Stimulated activated CD4-positive, alpha-beta T cell treated with anti-CD3 and anti-CD28 coated beads, Interleukin-12 subunit alpha, Interleukin-12 subunit beta, amount 100 ng/mL, for 48 hours (primary cell): ENCODE results near the gene CYTH1.

Experiments used
- DNase-seq, 3 donors: peaks; one replicate each; pipeline ENCODE4 v3.0.0-alpha.2; 2020; ENCODE audit warnings: low read depth in 2 of 3, low spot score in 1 of 3

CYTH1 gene

DNA sequence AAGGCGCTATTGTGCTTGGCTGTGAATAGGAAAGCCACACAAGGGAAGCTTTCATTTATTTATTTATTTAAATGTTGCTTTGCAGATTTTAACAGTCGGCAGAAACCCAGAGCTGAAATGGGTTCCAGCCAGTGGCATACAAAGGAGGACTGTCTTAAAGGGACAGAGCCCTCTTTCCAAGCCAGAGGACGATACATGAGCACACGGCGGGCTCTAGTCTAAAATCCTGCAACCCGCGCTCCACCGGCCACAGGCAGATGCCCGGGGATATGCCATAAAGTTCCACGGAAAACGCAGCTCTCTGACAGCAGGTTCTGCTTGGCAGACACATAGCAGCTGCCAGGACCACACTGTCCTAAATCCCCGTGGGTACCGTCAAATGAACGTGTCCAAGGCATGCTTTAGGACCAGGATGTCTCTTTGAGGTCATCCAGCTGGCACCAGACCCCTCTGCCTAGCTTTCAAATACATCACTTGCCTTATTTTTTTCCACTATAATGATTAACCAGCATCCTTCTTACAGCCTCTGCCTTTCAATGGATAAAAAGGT, 64.6 kb downstream of the CYTH1 start:
- DNase-seq: no peak

DNA sequence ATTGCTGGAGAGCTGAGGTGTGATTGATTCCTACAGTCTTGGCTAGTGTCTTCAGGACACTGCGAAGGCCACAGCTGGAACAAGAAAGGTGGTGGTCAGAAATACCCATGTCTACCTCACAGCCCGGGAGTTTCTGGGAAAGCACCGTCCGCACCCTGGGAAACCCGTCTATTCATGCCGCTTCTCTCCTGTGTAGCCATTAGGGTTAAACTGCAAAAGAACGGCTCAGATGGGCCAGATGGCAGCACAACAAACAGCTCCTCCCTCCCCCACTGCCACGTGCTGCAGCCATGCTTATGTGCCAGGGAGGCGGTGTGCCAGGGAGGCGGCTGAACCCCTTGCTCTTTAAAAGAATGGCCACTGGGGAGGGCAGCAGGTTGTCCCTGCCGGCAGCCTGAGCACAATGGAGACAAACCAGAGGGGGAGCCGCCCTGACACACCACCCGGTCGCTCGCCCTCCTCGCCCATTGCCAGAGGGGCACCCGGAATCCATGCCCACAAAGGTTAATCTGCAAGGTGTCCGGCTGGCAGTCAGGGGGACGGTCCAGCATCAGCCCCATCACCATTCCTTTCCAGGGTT, 65.2 kb downstream of the CYTH1 start:
- no peak for DNase-seq

DNA sequence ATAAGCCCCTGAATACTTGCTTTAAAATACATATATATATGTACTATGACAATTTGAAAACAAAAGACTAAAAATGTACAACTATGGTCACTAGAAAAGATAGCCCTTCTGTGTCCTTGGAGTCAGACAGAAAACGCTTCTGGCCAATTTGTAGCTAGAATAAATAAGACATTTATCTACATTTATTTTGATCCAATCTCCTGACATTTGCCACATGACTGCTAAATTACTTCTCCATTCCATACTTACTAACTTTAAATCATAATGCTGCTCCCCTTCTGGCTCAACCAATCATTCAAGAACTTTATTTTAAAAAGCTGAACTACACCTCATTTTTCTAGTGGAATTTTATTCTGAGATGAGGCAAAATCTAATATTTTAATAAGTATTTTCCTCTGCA, 65.8 kb downstream of the CYTH1 start:
- no peak for DNase-seq

DNA sequence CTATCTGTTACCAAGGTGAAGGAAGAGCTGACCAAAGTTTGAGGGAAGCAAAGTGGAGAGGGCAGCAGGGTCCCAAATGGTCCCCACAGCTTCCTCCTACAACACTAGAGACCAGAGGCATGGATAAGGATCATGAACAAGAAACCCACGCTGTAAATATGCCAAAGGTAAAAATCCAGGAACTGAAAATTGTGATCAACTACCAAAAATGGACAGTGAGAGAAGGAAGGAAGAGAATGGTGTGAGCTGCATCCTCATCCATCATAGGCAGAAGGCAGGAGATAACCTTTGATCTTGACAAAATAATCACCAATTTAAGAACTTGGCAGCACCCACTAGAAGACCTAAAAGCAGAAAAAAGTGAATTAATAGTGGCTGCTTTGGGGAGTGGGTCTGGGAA, 66.2 kb downstream of the CYTH1 start:
- no peak for DNase-seq

DNA sequence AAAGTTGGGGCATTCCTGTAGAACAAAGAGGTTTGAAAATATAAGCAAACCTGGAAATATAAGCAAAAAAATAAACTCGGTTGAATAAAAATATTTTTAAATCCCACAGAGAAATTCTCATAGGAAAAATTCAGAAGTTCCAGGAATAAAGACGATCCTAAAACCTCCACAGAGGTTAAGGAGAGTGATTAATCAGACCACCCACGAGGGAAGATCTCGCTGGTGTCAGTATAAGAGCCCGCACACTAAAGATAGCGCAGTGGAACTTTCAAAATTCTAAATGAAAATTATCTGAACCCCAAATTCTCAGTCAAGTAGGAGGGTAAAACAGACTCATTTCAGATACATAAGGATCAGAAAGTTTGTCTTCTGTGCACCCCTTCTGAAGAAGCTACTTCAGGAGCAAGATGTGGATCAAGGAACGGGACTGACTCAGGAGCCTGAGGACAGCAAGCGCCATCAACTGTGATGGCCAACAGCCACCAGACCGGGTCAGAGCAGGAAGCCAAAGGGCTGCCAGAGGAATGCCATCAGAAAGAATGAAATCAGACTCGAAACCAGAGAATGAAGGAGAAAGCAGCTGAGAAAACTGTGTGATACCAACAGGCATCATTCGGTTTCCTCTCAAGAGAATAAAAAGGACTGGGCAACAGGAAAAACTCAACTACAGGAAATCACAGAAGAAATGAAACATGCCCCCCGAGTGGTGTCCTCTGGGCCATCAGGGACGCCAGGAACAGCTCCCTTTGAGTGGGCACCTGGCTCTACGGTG, 66.9 kb downstream of the CYTH1 start:
- no peak for DNase-seq

DNA sequence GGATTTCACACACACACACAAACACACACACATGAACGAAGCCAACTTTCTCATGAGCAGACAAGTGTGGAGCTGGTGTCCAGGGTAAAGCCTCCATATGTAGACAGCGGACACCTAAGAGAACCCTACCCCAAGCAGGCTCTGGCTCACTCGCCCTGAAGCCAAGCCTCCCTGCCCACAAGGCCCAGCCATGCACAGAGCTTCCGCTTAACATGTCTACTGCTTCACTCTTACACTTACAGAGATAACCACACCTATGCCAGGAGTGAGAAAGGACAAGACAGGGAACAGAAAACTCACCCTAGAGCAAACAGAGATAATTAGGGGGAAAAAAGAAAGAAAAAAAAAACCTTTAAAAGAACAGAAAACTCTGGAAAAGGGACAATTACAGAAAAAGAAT, 67.5 kb downstream of the CYTH1 start:
- DNase-seq: no peak

DNA sequence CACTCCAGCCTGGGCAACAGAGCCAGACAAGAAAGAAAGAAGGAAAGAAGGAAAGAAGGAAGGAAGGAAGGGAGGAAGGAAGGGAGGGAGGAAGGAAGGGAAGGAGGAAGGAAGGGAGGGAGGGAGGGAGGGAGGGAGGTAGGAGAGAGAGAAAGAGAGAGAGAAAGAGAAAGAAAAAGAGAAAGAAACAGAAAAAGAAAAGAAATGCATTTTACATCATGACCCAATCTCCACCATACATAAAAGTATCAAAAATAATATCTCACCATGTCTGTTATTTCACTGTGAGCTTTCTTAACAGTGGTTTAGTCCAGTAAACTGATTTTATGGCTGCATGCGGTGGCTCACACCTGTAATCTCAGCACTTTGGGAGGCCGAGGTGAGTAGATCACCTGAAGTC, 70.0 kb downstream of the CYTH1 start:
- no peak for DNase-seq

DNA sequence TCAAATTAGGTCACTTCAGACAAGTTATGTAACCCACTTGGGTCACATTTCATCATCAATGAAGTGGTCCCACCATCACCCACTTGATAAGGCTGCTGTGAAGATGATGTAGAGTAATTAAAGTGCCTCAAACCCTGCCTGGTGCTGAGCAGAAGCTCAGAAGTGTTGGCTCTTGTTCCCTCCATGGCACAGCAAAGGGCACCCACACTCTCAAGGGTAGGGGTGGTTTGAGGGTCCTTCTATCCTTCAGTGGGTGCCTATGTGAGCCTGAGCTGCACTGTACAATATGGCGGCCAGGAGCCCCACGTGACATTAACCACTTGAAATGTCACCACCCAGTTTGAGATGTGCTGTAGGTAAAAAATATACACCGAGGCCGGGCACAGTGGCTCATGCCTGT, 71.5 kb downstream of the CYTH1 start:
- no peak for DNase-seq

DNA sequence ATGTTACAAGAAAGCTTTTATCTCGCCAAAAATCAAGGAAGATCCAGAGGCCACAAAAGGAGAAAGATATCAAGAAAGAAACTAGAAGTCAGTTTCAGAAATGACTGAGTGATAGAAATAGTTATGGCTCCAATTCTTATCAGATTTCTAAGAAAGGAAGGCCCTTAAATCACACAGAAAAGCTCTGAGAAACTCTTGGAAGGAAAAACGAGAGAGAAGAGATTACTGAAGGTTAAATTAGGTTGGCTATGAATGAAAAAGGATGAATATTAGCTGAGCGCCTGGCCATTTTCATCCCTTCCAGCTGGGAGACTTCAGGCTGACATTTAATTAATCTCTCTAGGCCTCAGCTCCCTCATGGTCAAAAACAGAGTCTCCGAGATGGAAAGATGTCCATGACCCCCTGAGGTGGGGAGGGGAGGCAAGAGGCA, 72.3 kb downstream of the CYTH1 start:
- DNase-seq: no peak

DNA sequence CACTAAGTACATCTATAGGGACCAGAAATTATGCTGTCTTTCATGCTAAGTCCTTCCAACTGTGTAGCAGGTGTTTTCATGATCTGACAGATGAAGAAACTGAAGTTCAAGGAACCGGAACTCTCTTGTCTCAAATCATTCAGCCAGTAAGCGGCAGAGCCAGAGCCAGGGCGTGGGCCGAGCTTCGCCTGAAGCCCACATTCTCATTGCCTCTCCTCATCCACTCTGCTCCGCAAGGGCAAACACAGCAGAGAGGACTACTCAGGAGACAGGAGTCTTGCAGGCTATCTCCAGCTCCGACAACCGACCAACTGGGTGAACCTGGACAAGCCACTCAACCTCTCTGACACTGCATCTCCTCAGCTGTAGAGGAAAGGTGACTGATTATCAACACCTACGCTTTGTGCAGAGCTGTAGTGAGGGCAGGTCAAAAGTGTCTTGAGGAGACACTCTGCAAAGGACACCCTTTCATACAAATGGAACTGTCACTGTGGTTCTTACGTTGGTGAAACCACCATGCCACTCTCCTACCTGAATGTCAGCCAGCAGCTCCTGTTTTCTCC, 72.9 kb downstream of the CYTH1 start:
- DNase-seq: no peak

DNA sequence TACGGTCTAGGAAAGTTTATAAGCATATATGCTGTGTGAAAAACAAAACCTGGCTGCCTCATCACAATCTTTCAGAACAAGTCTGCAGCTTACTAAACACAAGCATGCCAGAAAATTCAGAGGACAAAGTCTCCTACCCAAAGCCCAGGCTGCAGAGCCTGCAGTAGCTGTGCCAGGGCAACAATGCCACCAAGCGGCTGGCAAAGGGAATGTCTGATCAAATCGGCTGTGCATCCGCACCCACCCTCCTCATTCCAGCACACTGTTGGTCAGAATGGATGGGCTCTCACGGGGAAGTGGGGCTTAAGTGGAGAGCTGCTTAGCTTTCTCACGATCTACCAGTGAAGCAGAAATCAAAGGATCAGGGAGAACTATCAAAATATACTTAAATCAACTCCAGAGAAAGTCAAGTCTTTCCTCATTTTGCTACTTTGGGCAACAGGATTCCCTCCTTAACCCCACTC, 73.5 kb downstream of the CYTH1 start:
- DNase-seq: peak; percentile 39 to 56 (median 51)

DNA sequence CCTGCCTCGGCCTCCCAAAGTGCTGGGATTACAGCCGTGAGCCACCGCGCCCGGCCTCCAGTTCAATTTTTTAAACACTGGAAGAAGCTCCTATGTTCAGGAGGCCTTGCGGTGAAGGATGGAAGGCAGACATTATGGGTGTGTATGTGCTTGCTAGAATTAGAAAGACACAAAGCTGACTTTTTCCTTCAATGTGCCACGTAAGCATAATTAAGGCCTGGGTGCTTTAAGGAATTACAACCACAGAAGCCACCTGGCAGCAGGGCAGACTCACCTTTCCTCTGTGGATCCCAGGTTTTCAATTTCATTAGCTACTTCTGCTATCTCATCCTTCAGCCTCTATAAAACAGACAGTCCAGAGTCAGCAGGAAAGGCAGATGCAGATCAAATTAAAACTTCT, 74.2 kb downstream of the CYTH1 start:
- DNase-seq: no peak

DNA sequence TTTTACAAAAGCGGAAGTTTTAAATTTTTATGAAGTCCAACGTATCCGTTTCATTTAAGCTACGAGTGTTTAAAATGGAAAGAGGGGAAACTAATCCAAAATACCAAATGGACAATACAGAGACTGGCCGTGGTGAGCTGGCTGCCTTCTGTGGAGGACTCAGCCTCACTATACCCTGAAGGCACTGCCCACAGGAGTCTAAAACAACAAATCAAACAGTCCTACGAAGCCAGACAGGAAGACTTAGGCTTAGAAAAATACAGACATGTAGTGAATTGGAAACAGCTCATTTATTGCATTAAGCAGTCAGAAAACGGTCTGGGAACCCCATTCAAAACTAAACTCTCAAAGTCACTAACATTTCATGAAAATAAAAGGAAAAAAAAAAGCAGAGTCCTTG, 75.1 kb downstream of the CYTH1 start:
- no peak for DNase-seq

DNA sequence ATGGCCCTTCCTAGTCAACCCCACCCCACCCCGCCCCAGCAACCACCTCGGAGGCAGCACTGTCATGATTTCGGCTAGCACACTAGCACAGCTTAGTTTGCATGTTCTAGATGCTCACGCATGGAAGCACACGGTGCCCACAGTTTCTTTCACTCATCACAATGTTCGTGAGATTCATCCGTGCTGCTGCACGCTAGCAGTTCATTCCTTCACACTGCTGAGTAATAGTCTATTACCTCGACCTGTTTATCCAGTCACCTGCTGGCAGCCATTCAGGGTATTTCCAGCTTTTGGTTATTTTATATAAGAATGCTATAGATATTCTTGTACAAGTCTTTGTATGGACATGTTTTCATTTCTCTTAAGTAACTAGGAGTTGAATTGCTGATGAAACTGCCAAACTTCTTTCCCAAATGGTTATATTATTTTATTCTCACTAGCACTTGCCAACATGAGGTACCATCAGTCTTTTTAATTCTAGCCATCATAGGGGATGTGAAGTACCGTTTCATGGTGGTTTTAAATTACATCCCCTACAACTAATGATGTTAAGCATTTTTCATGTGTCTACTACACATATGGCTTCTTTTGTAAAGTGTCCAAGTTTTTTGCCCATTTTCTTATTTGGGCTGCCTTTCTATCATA, 75.7 kb downstream of the CYTH1 start:
- DNase-seq: no peak

DNA sequence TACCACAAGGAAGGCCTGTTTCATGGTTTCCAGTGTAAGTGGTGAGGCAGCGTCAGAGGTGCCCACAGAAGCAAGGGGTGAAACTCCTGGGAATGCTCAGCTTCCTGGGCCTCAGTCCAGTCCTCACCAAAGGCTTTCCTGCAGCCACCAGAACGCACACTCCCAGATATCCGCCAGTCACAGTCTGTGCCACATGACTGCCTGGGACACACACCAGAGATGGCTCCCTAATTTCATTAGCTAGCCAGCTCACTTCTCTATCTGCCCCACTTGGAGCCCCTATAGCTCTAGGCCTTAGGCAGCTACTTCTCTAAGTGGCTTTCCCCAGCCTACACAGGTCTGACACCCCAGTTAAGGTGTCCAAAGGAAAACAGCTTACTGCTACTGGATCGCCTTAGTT, 77.0 kb downstream of the CYTH1 start:
- no peak for DNase-seq

DNA sequence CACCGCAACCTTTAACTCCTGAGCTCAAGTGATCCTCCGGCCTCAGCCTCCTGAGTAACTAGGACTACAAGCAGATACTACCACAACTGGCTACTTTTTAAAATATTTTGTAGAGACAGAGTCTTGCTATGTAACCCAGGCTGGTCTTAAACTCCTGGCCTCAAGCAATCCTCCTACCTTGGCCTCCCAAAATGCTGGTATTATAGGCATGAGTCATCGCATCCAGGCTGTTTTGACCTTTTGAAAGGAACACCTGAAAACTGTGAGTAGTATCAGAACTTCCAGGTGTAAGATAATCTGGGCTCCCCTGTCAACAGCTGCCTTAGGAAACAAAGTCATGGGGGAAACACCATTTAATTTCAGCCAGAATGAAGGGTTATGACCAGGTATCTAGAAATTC, 77.5 kb downstream of the CYTH1 start:
- no peak for DNase-seq

DNA sequence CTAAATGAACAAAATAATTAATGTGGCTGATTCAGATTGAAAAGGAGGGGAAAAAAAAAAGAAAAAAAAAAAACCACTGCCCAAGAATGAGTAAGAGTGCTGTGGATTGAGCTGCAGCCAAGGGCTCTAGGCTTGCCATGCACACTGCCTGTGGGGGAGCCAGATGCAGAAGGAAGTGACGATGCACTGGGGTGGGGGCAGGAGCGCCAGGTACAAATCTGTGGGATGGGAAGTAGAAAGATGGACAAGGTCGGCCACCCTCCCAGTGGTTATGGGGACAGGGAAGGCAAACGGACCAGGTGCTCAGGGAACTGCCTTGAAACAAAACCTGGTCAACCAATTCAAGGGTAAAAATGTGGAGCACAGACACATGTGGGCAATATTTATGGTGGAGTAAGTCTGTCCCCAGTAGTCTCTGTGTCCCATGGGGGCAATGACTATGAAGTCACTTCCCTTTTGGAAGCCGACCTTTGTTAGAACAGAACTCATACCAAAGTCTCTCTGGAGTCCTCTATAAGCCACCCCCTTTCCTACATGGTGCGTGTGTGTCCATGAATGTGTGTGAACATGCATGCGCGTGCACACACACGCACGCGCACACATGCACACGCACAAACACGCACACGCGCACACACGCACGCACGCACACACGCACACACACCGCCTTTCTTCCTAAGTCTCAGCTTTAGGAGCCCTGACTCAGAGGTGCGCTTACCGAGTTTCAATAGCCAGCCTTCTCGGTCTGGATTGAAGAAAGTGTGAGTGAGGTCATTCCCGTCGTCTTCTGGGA, 84.3 kb downstream of the CYTH1 start:
- no peak for DNase-seq

DNA sequence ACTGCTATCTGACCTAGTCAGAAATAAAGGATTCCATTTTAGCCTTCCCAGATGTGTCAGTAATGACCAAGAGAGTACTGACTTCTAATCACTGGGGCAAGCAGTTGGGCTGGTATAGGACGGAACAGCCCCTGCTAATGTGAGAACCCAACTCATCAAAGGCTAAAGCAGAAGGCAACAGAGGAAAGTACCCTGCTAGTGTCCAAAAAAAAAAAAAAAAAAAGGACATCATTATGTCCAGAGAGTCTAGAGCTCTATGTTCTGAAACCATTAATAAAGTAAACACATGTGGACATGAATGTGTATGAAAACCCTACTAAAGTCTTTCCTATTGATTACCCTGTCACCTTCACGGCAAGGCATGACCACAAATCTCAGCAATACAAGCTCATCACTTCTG, 85.0 kb downstream of the CYTH1 start:
- DNase-seq: no peak

DNA sequence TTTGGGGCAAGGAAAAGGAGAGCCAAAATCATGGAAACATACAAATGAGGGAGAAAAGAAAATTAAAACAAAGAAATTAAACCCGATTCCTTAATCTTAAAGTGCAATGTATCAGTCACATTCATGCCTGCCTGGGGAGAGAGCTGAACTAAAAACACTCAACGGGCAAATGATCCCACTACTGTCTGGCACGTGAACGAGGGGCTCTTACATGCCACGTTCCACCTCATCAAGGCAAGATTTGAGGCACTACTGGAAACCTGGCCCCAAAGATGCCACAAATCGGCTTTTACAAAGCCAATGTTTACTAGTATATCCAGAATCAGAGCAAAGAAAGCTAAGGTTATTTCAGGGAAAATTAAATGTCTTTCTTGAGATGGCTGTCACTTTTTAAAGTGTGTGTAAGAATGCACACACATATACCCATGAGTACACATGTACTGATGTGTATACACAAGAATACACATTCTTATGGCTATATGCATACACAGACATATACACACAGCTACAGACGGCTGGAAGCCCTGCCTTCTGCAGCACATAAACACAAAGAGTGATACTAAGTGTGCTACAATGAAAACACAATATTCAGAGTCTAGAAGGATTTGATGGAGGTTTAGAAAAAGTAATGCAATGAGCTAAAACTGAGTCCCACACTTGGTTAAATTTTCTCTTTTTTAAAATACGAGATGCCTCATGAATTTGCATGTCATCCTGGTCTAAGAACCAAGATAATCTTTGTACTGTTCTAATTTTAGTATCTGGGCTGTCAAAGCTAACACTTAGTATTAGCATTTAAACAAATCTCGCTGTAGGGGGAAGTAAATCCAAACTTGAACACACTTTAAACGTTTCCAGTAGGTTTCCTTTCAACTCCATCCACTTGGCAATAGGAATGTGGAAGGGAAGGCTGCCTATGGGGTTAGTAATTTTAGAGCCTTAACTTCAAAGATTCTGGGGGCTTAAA, 85.8 kb downstream of the CYTH1 start:
- DNase-seq: no peak
